Measurements from ENCODE around the gene MCEE. TPM values are rescaled to one million over a fixed set of nuclear protein-coding genes. Genes with fewer than 3 reads are reported as not detected.

Gene MCEE
- polyA plus RNA-seq, 1 experiment, result 10.8 TPM

GRCh38 chr2:71153585-71154224 lies 23.7 kb upstream of the MCEE start:
- CTCF ChIA-PET, result no interaction called here
- DNase-seq (ENCODE audit: low read depth), result no peak
- Histone ChIP-seq H3K27me3 (ENCODE audit: control insufficient read depth, insufficient read depth, low read length) (peaks cover 6% of the 10 kb centered on the region), H3K4me3 (ENCODE audit: low read depth, low read length) (no peak overlapping the region), H3K36me3 (ENCODE audit: control insufficient read depth, insufficient read depth, low read length) (peaks cover 6% of the 10 kb centered on the region)
- no peak for TF ChIP-seq CTCF (IDR thresholded peaks at IDR 0.05; ENCODE audit: insufficient read depth, low read depth, low read length)
- POLR2A ChIA-PET, result no interaction called here

- DNase-seq (ENCODE audit: low read depth), result no peak
- Histone ChIP-seq H3K4me3 (ENCODE audit: low read depth, low read length) (no peak overlapping the region), H3K36me3 (ENCODE audit: control insufficient read depth, insufficient read depth, low read length) (peaks cover 10% of the 10 kb centered on the region), H3K27me3 (ENCODE audit: control insufficient read depth, insufficient read depth, low read length) (peaks cover 6% of the 10 kb centered on the region)
- TF ChIP-seq CTCF (IDR thresholded peaks at IDR 0.05; ENCODE audit: insufficient read depth, low read depth, low read length), result no peak
- POLR2A ChIA-PET, result no interaction called here
- CTCF ChIA-PET, result interaction anchor here (1.3 kb wide), 1 partner anchor 186 kb away, joined by 3 read pairs; no protein-coding TSS in a partner anchor
Observed at GRCh38 chr2:71151620-71152019, 21.6 kb upstream of the MCEE start.

DNA sequence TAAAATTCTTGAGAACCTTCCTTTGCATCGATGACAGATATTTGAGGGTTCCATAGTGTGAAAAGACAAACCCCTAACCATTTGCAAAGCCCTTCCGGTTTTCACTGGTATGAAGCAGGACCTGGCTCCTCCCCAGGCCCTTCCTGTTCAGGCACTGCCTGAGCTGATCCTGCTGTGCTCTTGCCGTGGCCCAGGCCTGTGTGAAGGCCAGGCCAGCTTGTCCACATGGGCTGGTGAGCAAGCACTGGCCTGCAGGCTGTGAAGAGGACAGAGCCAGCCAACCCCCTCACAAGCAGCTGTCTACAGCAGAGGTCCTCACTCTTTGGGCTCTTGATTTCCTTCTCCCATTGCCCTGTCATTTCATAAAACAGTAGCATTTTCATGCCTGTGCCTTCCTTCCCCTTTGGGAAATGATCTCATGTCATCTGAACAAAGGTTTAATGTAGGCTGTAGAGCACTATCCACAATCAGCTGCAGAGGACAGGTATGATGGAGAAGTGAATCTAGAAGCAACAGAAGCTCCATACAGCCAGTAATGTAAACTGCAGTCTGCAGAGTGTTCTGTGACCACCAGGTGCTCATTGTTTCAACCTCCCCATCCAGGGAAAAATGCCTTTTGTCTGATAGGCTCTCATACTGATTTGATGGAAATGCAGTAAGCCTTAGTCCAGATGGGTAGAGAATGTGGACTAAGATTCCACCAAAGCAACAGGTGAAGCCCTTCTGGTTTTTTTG lies 20.2 kb upstream of the MCEE start:
- Histone ChIP-seq H3K36me3 (ENCODE audit: control insufficient read depth, insufficient read depth, low read length) (peaks cover 16% of the 10 kb centered on the region), H3K4me3 (ENCODE audit: low read depth, low read length) (no peak overlapping the region), H3K27me3 (ENCODE audit: control insufficient read depth, insufficient read depth, low read length) (peaks cover 6% of the 10 kb centered on the region)
- ChIA-PET POLR2A (no interaction called here), CTCF (interaction anchor here (0.6 to 1.1 kb wide), 2 partner anchors 90 to 139 kb away, joined by 3 to 4 read pairs; no protein-coding TSS in a partner anchor)
- TF ChIP-seq CTCF (IDR thresholded peaks at IDR 0.05; ENCODE audit: insufficient read depth, low read depth, low read length), result no peak
- no peak for DNase-seq (ENCODE audit: low read depth)

DNA sequence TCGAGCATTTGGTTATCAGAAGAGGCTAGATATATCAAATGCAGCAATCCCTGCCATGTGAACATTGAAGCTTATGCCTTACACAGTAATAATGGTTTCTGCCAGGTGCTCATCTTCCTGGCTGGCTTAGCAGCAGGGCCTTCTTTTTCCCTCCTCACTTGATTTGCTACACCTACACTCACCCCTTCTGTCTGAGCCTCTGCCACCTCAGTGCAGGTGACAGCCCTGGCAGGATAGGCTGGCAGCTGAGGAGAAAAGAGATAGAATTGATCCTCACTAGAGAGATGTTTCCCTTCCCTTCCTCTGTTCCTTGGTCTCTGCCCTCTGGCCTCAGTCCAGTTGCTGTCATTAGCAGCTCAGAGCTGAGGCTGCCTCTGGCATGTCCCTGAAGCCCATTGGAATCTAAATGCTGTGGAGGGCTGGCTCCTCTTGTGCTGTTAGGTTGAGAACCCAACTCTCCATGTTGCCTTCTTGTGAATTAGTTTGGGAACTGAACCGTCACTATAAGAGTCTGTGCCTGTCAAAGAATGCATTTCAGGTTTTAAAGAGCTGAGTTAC lies 18.6 kb upstream of the MCEE start:
- ChIA-PET CTCF (interaction anchor here (0.7 to 2.0 kb wide), 3 partner anchors 9 to 48 kb away, joined by 3 to 6 read pairs (median 5); no protein-coding TSS in a partner anchor), POLR2A (no interaction called here)
- Histone ChIP-seq H3K4me3 (ENCODE audit: low read depth, low read length) (no peak overlapping the region), H3K27me3 (ENCODE audit: control insufficient read depth, insufficient read depth, low read length) (0 out of 2 replicates have a peak, but pooled peaks cover under 1% of the 10 kb centered on the region), H3K36me3 (ENCODE audit: control insufficient read depth, insufficient read depth, low read length) (peaks cover 26% of the 10 kb centered on the region)
- TF ChIP-seq CTCF (IDR thresholded peaks at IDR 0.05; ENCODE audit: insufficient read depth, low read depth, low read length), result no peak
- DNase-seq (ENCODE audit: low read depth), result no peak

GRCh38 chr2:71143782-71144181 lies 13.8 kb upstream of the MCEE start:
- no peak for DNase-seq (ENCODE audit: low read depth)
- POLR2A ChIA-PET, result no interaction called here
- peaks cover 32% of the 10 kb centered on the region for H3K36me3 ChIP-seq (ENCODE audit: control insufficient read depth, insufficient read depth, low read length)
- no peak for TF ChIP-seq CTCF (IDR thresholded peaks at IDR 0.05; ENCODE audit: insufficient read depth, low read depth, low read length)
- CTCF ChIA-PET, result interaction anchor here (1.8 kb wide), 1 partner anchor 13 kb away, joined by 8 read pairs; no protein-coding TSS in a partner anchor
- no peaks in the 10 kb centered on the region for H3K27me3 ChIP-seq (ENCODE audit: control insufficient read depth, insufficient read depth, low read length)
- no peak overlapping the region for H3K4me3 ChIP-seq (ENCODE audit: low read depth, low read length)

Data from BJ (cell line).